Calu3 (cell line): ENCODE results near the gene S100A11. TPM values are rescaled to one million over a fixed set of nuclear protein-coding genes. Genes with fewer than 3 reads are reported as not detected.

Experiments used
- BruUV-seq: library from RNA; stranded (reverse); fragments of 400-500 nt; replicated peaks from 2 replicates; lab custom pipeline; 2021; lab: Mats Ljungman, UMichigan
- CTCF ChIA-PET: fragments of 300-600 bp; sonication (Branson Sonifier 250); formaldehyde crosslinking; loops from one replicate; lab custom pipeline; 2022; ENCODE audit warnings: antibody characterized with exemption; lab: Charles Lee
- DNase-seq: peaks from one replicate; pipeline ENCODE4 v3.0.0; 2022
- H3K27ac Mint-ChIP-seq: one replicate; pipeline ENCODE4 v1.8.0; 2022; ENCODE audit warnings: mixed read lengths; ENCODE audit not compliant: unreplicated experiment
- H3K27me3 Mint-ChIP-seq: one replicate; pipeline ENCODE4 v1.8.0; 2022; ENCODE audit warnings: mixed read lengths; ENCODE audit not compliant: unreplicated experiment
- H3K36me3 Mint-ChIP-seq: one replicate; pipeline ENCODE4 v1.8.0; 2022; ENCODE audit warnings: mild to moderate bottlenecking, moderate library complexity, mixed read lengths; ENCODE audit not compliant: insufficient read depth, unreplicated experiment
- H3K4me1 Mint-ChIP-seq: one replicate; pipeline ENCODE4 v1.8.0; 2022; ENCODE audit warnings: mild to moderate bottlenecking, low read depth, mixed read lengths; ENCODE audit not compliant: unreplicated experiment
- H3K4me3 Mint-ChIP-seq: one replicate; pipeline ENCODE4 v1.8.0; 2022; ENCODE audit warnings: mild to moderate bottlenecking, low read depth, moderate library complexity, mixed read lengths; ENCODE audit not compliant: unreplicated experiment
- H3K9me3 Mint-ChIP-seq: one replicate; pipeline ENCODE4 v1.8.0; 2022; ENCODE audit warnings: low read depth, mixed read lengths; ENCODE audit not compliant: unreplicated experiment
- intact Hi-C: fragments of 100-400 bp; cut with micrococcal nuclease; formaldehyde crosslinking; loops from one replicate; pipeline ENCODE4 v1.10.0; 2022; ENCODE audit not compliant: unreplicated experiment
- total RNA-seq: library from RNA; stranded (reverse); gene quantifications from 2 replicates; pipeline ENCODE4 v1.2.3, GENCODE V29; 2022
- TF ChIP-seq, protein P1 (sequence below): fragments of 200-600 bp; IDR thresholded peaks from one replicate; pipeline ENCODE4 v1.8.0; 2022; ENCODE audit warnings: antibody characterized with exemption; ENCODE audit not compliant: unreplicated experiment

S100A11 gene
- total RNA-seq, 1 experiment from 2014 or later, result 1,217 TPM

DNA sequence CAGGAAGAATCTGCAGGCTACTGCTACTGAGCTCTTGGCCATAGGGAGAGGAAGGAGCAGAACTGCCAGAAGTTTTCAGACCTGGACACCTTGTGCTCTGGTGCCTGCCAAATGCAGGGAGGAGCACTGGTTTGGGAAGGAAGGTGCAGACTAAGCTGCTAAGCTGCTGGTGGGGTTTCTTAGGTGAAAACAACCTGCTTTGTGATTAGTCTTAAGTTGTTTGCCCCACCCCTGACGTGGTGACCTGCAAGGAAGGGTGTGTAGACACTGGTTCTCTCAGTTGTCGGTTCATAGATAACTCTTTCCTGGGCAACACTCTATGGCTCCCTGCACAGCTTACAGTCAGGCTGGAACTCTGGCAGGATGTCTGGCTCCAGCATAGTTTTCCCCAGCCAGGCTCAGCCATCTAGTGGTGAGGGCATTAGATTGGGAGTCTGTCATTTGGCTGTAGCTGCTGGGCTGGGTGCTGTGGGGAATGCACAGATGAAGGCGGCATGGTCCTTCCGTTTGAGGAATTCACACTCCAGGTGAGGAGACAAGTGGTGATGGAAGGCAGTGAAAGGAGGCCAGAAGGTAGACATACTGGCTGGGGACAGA lies 32.9 kb downstream of the S100A11 start:
- Mint-ChIP-seq H3K27me3 (no peaks in the 10 kb centered on the region), H3K4me3 (no peak overlapping the region), H3K9me3 (no peaks in the 10 kb centered on the region), H3K27ac (peak overlapping the region; percentile 35), H3K4me1 (peaks cover 56% of the 10 kb centered on the region), H3K36me3 (peaks cover 3% of the 10 kb centered on the region)
- intact Hi-C loops, result no loop called here
- TF ChIP-seq, protein P1, sequence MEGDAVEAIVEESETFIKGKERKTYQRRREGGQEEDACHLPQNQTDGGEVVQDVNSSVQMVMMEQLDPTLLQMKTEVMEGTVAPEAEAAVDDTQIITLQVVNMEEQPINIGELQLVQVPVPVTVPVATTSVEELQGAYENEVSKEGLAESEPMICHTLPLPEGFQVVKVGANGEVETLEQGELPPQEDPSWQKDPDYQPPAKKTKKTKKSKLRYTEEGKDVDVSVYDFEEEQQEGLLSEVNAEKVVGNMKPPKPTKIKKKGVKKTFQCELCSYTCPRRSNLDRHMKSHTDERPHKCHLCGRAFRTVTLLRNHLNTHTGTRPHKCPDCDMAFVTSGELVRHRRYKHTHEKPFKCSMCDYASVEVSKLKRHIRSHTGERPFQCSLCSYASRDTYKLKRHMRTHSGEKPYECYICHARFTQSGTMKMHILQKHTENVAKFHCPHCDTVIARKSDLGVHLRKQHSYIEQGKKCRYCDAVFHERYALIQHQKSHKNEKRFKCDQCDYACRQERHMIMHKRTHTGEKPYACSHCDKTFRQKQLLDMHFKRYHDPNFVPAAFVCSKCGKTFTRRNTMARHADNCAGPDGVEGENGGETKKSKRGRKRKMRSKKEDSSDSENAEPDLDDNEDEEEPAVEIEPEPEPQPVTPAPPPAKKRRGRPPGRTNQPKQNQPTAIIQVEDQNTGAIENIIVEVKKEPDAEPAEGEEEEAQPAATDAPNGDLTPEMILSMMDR, result peak; percentile 21
- no TSS peak for BruUV-seq
- peak; percentile 46 for DNase-seq
- CTCF ChIA-PET, result interaction anchor here (0.6 to 7.7 kb wide), 14 partner anchors 10 to 460 kb away, joined by 3 to 146 read pairs (median 4); partner anchors contain the start of gene S100A11

DNA sequence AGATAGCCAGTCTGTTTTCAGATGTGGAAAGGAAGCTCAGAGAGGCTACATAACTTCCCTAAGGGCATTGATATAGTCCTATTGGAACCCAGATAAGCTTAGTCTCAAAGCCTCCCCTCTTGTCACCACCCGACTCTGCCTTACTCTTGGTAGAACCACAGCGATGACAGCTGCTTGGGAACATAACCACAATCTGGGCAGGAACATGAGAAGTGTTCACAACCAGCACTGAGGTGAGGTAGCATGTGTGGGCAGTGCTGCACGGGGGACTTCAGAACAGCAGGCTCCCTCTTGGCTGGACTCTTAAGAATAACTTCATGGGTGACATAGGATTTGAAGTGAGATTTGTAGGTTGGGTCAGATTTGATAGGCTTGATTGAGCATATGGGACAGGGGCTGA lies 33.8 kb downstream of the S100A11 start:
- BruUV-seq, result no TSS peak
- H3K27ac Mint-ChIP-seq, result no peak overlapping the region
- no peaks in the 10 kb centered on the region for H3K9me3 Mint-ChIP-seq
- DNase-seq, result no peak
- H3K27me3 Mint-ChIP-seq, result no peaks in the 10 kb centered on the region
- CTCF ChIA-PET, result interaction anchor here (1.4 to 7.7 kb wide), 7 partner anchors 11 to 79 kb away, joined by 4 to 146 read pairs (median 5); partner anchors contain the start of gene S100A11
- intact Hi-C loops, result no loop called here
- peaks cover 6% of the 10 kb centered on the region for H3K36me3 Mint-ChIP-seq
- TF ChIP-seq, protein P1, result no peak
- H3K4me3 Mint-ChIP-seq, result no peak overlapping the region
- H3K4me1 Mint-ChIP-seq, result peaks cover 65% of the 10 kb centered on the region

DNA sequence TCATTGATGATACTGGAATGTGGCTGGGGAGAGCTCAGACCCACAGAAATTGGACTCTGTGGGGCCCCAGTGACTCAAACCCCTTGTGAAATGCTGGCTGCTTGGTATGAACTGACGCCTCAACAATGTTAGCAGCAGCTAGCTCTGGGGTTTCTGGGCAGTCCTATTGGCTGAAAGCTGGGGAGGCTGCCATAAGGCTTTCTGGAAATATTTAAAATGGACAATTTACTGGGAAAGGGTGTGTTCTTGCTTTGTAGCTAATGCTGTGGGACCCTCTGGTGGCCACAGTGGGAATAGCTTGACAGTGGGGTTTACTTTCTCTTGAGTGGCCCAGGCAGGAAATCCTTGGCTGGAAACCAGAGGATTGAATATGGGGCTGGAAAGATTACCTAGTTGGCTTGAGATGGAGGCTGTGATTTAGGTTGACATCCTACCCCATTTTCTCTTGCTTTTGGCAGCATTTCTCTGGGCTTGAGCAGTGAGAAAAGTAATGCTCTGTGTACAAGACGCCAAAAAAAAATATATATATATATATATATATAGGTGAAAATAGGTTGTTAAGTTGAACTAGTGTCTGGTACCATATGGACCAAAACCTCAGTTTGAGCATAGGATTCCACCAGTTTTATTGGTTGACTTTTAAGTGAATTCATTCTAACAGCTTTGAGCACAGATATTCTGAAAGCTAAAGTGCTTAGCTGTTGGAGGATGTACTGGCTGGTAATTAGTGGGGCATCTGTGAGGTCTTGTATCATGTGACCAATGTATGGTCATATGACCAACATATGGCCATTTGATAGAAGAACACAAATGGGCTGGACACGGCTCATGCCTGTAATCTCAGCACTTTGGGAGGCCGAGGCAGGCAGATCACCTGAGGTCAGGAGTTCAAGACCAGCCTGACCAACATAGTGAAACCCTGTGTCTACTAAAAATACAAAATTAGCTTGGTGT lies 34.9 kb downstream of the S100A11 start:
- Mint-ChIP-seq H3K4me3 (no peak overlapping the region), H3K9me3 (no peaks in the 10 kb centered on the region), H3K27ac (peak overlapping the region; percentile 44), H3K4me1 (peaks cover 76% of the 10 kb centered on the region), H3K27me3 (no peaks in the 10 kb centered on the region), H3K36me3 (peaks cover 16% of the 10 kb centered on the region)
- CTCF ChIA-PET, result interaction anchor here (0.6 to 7.7 kb wide), 28 partner anchors 10 to 655 kb away, joined by 3 to 146 read pairs (median 5); partner anchors contain the start of genes RFX5, S100A11 and THEM4
- intact Hi-C loops, result loop anchor here (1.0 kb wide), 2 partner anchors 34 to 68 kb away; no protein-coding TSS in a partner anchor
- no TSS peak for BruUV-seq
- DNase-seq, result peak; percentile 91
- TF ChIP-seq, protein P1, result peak; percentile 93

DNA sequence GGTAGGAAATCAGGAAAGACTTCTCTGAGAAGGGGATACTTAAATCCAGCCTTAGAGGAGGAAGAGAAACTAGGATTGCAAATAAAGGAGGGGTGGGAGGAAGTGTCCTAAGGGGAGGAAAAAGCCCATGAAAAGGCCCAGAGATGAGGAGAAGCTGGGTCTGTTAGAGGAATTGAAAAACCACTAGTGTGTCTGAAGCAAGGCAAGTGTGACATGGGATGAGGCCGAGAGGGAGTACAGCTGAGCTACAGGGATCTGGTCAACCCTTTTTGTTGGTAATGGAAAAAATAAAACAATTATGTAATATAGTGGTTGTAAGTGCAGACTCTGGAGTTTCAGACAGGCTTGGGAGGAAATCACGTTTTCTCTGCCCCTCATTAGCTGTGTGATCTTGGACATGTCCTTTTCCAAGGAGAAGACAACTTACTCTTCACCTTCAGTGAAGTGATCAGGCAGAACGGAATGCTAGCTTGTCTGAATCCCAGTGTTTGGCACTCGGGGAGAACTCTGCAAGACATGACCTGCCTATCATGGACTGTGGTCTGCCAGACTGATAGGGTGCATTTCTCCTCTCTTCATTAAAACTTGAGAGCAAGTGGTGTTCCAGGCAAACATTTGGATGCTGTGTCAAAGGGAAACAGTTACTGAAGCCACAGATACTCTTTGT lies 35.7 kb downstream of the S100A11 start:
- intact Hi-C loops, result loop anchor here (1.0 kb wide), 2 partner anchors 33 to 67 kb away; no protein-coding TSS in a partner anchor
- DNase-seq, result no peak
- no peaks in the 10 kb centered on the region for H3K27me3 Mint-ChIP-seq
- H3K4me3 Mint-ChIP-seq, result no peak overlapping the region
- TF ChIP-seq, protein P1, result no peak
- peak overlapping the region; percentile 44 for H3K27ac Mint-ChIP-seq
- H3K9me3 Mint-ChIP-seq, result no peaks in the 10 kb centered on the region
- BruUV-seq, result TSS peak; percentile 73
- peaks cover 17% of the 10 kb centered on the region for H3K36me3 Mint-ChIP-seq
- CTCF ChIA-PET, result interaction anchor here (0.6 to 7.7 kb wide), 29 partner anchors 9 to 654 kb away, joined by 3 to 146 read pairs (median 5); partner anchors contain the start of genes RFX5, S100A11 and THEM4
- H3K4me1 Mint-ChIP-seq, result peaks cover 76% of the 10 kb centered on the region
